Fibroblast of lung (primary cell): ENCODE measurements around the gene PDE4D. TPM values are rescaled to one million over a fixed set of nuclear protein-coding genes. Genes with fewer than 3 reads are reported as not detected.

Experiments
- DNase-seq, 2 donors: peaks; one replicate each; pipeline versions ENCODE4 v3.0.0 to v3.0.0-alpha.2; 2010; ENCODE audit warnings: low read depth in 2 of 2
- H2AFZ ChIP-seq: 2 replicates; pipeline ENCODE4 v1.5.1; 2012; ENCODE audit warnings: low read length, control low read depth, inconsistent platforms
- H3K27ac ChIP-seq: 2 replicates; pipeline ENCODE4 v1.5.1; 2011; ENCODE audit warnings: low read length, control low read depth; ENCODE audit not compliant: insufficient read depth
- H3K27me3 ChIP-seq: 2 replicates; pipeline ENCODE4 v1.5.1; 2011; ENCODE audit warnings: mild to moderate bottlenecking, low read length; ENCODE audit not compliant: control insufficient read depth, insufficient read depth
- H3K36me3 ChIP-seq: 2 replicates; pipeline ENCODE4 v1.5.1; 2011; ENCODE audit warnings: low read length; ENCODE audit not compliant: control insufficient read depth, insufficient read depth
- H3K4me1 ChIP-seq: 2 replicates; pipeline ENCODE4 v1.5.1; 2011; ENCODE audit warnings: low read length; ENCODE audit not compliant: control insufficient read depth, insufficient read depth; ENCODE audit errors: extremely low read depth
- H3K4me2 ChIP-seq: 2 replicates; pipeline ENCODE4 v1.5.1; 2011; ENCODE audit warnings: low read length, control low read depth; ENCODE audit not compliant: insufficient read depth; ENCODE audit errors: extremely low read depth
- H3K4me3 ChIP-seq, 4 experiments: fragments of 200-600 bp in 1 of 4; sonication (generic) in 1 of 4; replicated peaks in 1 of 4; 2 replicates each; pipeline ENCODE4 v1.5.1; 2011 to 2016; ENCODE audit warnings: low read length in 4 of 4, low read depth in 3 of 4, mild to moderate bottlenecking in 3 of 4, control low read depth in 2 of 4, inconsistent platforms in 1 of 4, mixed read lengths in 1 of 4; ENCODE audit not compliant: insufficient read depth in 1 of 4; ENCODE audit errors: control extremely low read depth in 1 of 4
- H3K79me2 ChIP-seq: 2 replicates; pipeline ENCODE4 v1.5.1; 2012; ENCODE audit warnings: mild to moderate bottlenecking, low read length, inconsistent platforms; ENCODE audit not compliant: control insufficient read depth, insufficient read depth
- H3K9ac ChIP-seq: 2 replicates; pipeline ENCODE4 v1.5.1; 2011; ENCODE audit warnings: mild to moderate bottlenecking, low read length, control low read depth; ENCODE audit not compliant: insufficient read depth
- H3K9me3 ChIP-seq: 2 replicates; pipeline ENCODE4 v1.5.1; 2012; ENCODE audit warnings: low read depth, low read length; ENCODE audit not compliant: control insufficient read depth, insufficient read depth
- H4K20me1 ChIP-seq: 2 replicates; pipeline ENCODE4 v1.5.1; 2011; ENCODE audit warnings: low read length; ENCODE audit not compliant: control insufficient read depth, insufficient read depth; ENCODE audit errors: extremely low read depth
- CTCF ChIP-seq, 2 donors: IDR thresholded peaks in 1 of 2; conservative IDR thresholded peaks in 1 of 2; 1 replicate in 1 of 2; 2 replicates in 1 of 2; pipeline ENCODE4 v1.5.1; 2011 to 2012; ENCODE audit warnings: low read length in 2 of 2, control low read depth in 1 of 2, inconsistent platforms in 1 of 2, low read depth in 1 of 2, mild to moderate bottlenecking in 1 of 2
- EZH2 ChIP-seq: IDR thresholded peaks from 2 replicates; pipeline ENCODE4 v1.5.1; 2012; ENCODE audit warnings: low read length, control low read depth, mild to moderate bottlenecking; ENCODE audit errors: missing control alignments
- polyA plus RNA-seq, 2 donors: library from polyadenylated mRNA; depleted of rRNA in 1 of 2; stranded (reverse) in 1 of 2; unstranded in 1 of 2; fragments of >200 nt; gene quantifications; 2 replicates each; pipeline ENCODE4 v1.2.1, GENCODE V29; 2011 to 2012; ENCODE audit warnings: missing spikeins in 1 of 2
- total RNA-seq: library from RNA; depleted of rRNA; stranded (reverse); fragments of >200 nt; gene quantifications from 2 replicates; pipeline ENCODE4 v1.2.1, GENCODE V29; 2014

PDE4D gene
- total and polyA plus RNA-seq, 2 donors (not counting 1 experiment from before 2014, with no cell fraction given) = 2.1 to 8.3 TPM

GRCh38 chr5:59007460-59008063 is 886.0 kb downstream of the PDE4D start:
- no peak overlapping the region for H3K9ac ChIP-seq
- TF ChIP-seq EZH2 (no peak), CTCF (conservative IDR thresholded peaks at IDR 0.05 in 1 of 2, IDR thresholded peaks at IDR 0.05 in 1 of 2; ENCODE audit: low read depth in 1 of 2, low read length in 2 of 2) (peak in 1 of 2 donors; percentile 46)
- no peaks in the 10 kb centered on the region for H3K36me3 ChIP-seq
- no peak overlapping the region for H3K4me2 ChIP-seq
- no peak overlapping the region for H3K27ac ChIP-seq
- H3K79me2 ChIP-seq = no peaks in the 10 kb centered on the region
- no peaks in the 10 kb centered on the region for H4K20me1 ChIP-seq
- peak; percentile 14 to 66 for DNase-seq
- no peaks in the 10 kb centered on the region for H3K9me3 ChIP-seq
- H3K4me3 ChIP-seq = no peak overlapping the region
- H2AFZ ChIP-seq = no peak overlapping the region
- no peaks in the 10 kb centered on the region for H3K4me1 ChIP-seq
- no peaks in the 10 kb centered on the region for H3K27me3 ChIP-seq

DNA sequence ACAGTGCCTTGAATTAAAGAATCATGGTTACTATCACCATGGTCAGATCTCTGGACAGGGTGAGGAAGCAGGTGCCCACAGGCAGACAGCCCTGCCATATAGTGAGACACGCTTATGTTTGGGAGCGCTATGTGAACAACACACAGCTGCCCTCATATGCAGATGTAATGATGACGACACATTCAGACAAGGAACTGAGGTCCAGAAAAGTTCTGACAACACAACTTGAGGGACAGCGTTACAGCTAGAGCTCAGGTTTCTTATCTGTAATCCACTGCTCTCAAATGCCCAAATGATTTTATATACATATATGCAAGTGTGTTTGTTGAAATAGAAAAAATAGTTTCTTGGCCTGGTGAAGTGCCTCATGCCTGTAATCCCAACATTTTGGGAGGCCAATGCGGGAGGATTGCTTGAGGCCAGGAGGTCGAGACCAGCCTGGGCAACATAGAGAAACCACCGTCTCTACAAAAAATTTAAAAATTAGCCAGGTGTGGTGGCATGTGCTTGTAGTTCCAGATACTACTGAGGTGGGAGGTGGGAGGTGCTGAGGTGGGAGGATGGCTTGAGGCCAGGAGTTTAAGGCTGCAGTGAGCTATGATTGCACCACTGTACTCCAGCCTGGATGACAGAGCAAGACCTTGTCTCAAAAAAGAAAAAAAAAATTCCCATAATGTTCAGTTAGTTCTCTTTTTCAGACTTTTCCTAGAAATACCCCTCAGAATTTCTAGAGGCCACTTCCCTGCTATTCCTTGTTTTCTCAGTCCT is 887.4 kb downstream of the PDE4D start:
- Histone ChIP-seq H3K79me2 (no peaks in the 10 kb centered on the region), H3K9ac (no peak overlapping the region), H3K4me3 (no peak overlapping the region), H3K4me2 (no peak overlapping the region), H3K4me1 (no peaks in the 10 kb centered on the region), H4K20me1 (no peaks in the 10 kb centered on the region), H3K36me3 (no peaks in the 10 kb centered on the region), H2AFZ (no peak overlapping the region), H3K27me3 (no peaks in the 10 kb centered on the region), H3K9me3 (no peaks in the 10 kb centered on the region), H3K27ac (no peak overlapping the region)
- no peak for TF ChIP-seq CTCF (conservative IDR thresholded peaks at IDR 0.05 in 1 of 2, IDR thresholded peaks at IDR 0.05 in 1 of 2; ENCODE audit: low read depth in 1 of 2, low read length in 2 of 2)
- TF ChIP-seq EZH2 = no peak
- DNase-seq = no peak

DNA sequence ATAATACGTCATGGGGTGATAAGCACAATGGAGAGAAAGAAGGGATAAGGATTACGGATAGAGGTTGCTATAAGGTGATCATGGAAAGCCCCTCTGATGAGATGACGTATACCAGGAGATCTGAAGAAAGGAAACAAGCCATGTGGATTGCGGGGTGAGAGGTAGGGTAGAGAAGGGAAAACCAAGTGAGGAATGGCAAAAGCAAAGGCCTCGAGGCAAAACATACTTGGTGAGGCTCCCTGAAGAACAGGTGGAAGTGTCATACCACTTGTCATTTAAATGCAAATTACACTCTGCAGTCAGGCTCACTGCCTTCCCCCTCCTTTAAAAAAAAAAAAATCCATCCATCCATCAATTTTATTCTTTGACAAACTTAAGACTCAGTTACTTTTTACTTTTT is 889.9 kb downstream of the PDE4D start:
- Histone ChIP-seq H3K9ac (no peak overlapping the region), H3K36me3 (no peaks in the 10 kb centered on the region), H3K4me2 (no peak overlapping the region), H4K20me1 (no peaks in the 10 kb centered on the region), H3K4me3 (no peak overlapping the region), H3K79me2 (no peaks in the 10 kb centered on the region), H3K27ac (no peak overlapping the region), H3K9me3 (no peaks in the 10 kb centered on the region), H3K4me1 (no peaks in the 10 kb centered on the region), H2AFZ (no peak overlapping the region), H3K27me3 (no peaks in the 10 kb centered on the region)
- TF ChIP-seq EZH2 (no peak), CTCF (conservative IDR thresholded peaks at IDR 0.05 in 1 of 2, IDR thresholded peaks at IDR 0.05 in 1 of 2; ENCODE audit: low read depth in 1 of 2, low read length in 2 of 2) (no peak)
- no peak for DNase-seq
